ENCODE measurements around the gene TMC4. TPM values are rescaled to one million over a fixed set of nuclear protein-coding genes. Genes with fewer than 3 reads are reported as not detected.
"Not testable (repeated sequence)": the region's sequence is repeated elsewhere in the genome, so short reads cannot be mapped to it uniquely, and the experiment has no call there.

Gene TMC4
- total and polyA plus RNA-seq, 2 experiments from 2014 or later: 0.74 to 3.4 TPM

DNA sequence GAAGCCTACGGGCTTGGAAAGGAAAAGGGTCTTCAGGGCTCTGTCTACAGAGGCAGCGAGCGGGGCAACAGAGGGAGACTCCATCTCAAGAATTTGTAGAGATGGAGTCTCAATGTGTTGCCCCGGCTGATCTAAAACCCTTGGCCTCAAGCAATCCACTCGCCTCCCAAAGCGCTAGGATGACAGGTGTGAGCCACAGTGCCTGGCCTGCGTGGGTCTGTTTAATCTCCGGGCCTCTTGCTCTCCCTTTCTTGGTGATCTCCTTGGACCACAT lies 35.8 kb upstream of the TMC4 start:
- H3K27me3 ChIP-seq: no peaks in the 10 kb centered on the region
- H3K4me3 ChIP-seq: no peak overlapping the region
- H3K9me3 ChIP-seq (ENCODE audit: low read depth): no peaks in the 10 kb centered on the region
- peak overlapping the region; percentile 68 for H3K27ac ChIP-seq
- H3K4me1 ChIP-seq (ENCODE audit: low read depth): peaks cover 40% of the 10 kb centered on the region
- H3K36me3 ChIP-seq: peaks cover 41% of the 10 kb centered on the region
- peak in 1 of 2 donors; percentile 44 for DNase-seq (ENCODE audit: low read depth in 1 of 2, low spot score in 1 of 2)
- TF ChIP-seq, protein P1, sequence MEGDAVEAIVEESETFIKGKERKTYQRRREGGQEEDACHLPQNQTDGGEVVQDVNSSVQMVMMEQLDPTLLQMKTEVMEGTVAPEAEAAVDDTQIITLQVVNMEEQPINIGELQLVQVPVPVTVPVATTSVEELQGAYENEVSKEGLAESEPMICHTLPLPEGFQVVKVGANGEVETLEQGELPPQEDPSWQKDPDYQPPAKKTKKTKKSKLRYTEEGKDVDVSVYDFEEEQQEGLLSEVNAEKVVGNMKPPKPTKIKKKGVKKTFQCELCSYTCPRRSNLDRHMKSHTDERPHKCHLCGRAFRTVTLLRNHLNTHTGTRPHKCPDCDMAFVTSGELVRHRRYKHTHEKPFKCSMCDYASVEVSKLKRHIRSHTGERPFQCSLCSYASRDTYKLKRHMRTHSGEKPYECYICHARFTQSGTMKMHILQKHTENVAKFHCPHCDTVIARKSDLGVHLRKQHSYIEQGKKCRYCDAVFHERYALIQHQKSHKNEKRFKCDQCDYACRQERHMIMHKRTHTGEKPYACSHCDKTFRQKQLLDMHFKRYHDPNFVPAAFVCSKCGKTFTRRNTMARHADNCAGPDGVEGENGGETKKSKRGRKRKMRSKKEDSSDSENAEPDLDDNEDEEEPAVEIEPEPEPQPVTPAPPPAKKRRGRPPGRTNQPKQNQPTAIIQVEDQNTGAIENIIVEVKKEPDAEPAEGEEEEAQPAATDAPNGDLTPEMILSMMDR (IDR thresholded peaks at IDR 0.05; ENCODE audit: low read depth, low read length): no peak

DNA sequence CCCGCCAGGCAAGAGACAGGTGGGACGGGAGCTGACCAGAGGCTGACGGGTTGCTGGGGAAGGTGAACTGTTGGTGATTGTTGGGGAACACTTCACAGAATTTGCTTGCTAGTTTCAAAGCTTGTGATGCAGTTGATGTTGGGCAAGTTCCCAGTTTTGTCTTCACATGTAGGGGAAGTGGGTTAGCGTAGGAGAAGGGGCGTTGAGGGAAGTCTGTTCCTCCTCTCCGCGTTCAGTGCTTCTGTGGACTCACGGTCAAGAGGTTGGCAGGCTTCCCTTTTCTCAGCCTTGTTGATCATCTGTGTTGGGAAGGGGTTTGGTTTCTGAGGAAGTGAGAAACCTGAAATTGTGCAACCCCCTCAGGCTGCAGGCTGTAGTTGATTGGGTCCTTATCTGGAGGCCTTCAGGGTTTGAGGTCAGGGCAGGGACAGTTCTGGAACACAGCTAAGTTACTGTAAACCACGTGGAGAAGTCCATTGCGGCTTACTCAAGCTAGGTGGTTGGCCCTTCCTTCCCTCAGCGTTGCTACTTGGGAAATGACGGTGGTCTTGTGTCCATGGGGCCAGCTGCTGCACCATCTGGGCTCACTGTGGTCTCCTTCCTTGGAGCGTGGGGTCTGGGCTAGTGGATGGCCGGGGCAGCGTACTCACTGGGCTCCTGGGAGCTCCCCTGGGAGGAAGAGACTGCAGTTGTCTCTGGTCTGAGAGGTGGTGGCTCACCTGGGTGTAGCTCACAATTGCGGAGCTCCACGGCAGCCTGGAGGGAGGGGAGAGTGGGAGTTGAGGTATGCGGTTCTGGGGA lies 35.2 kb upstream of the TMC4 start:
- Histone ChIP-seq H3K4me3 (no peak overlapping the region), H3K27ac (peak overlapping the region; percentile 68), H3K9me3 (ENCODE audit: low read depth) (no peaks in the 10 kb centered on the region), H3K27me3 (no peaks in the 10 kb centered on the region), H3K36me3 (peaks cover 46% of the 10 kb centered on the region), H3K4me1 (ENCODE audit: low read depth) (peaks cover 40% of the 10 kb centered on the region)
- DNase-seq (ENCODE audit: low read depth in 1 of 2, low spot score in 1 of 2): peak in 1 of 2 donors; percentile 100
- TF ChIP-seq, protein P1 (IDR thresholded peaks at IDR 0.05; ENCODE audit: low read depth, low read length): no peak

DNA sequence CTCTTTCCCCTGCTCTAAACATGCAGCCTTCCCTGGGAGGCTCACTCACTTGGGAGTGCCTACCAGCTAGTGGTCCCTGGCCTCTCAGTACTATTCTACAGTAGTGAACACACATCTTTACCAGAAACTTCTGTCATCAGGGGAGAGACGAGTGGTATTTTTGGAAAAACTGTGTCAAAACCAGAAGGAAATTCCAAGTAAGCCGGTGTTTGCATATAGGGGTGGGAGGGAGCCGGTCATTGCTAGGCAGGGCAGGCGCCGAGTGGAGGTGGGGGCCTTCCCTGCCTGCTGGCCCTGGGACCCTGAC lies 34.7 kb upstream of the TMC4 start:
- DNase-seq (ENCODE audit: low read depth in 1 of 2, low spot score in 1 of 2): no peak
- H3K9me3 ChIP-seq (ENCODE audit: low read depth): no peaks in the 10 kb centered on the region
- peaks cover 52% of the 10 kb centered on the region for H3K36me3 ChIP-seq
- H3K4me3 ChIP-seq: no peak overlapping the region
- H3K27me3 ChIP-seq: no peaks in the 10 kb centered on the region
- H3K27ac ChIP-seq: peak overlapping the region; percentile 68
- peaks cover 40% of the 10 kb centered on the region for H3K4me1 ChIP-seq (ENCODE audit: low read depth)
- TF ChIP-seq, protein P1 (IDR thresholded peaks at IDR 0.05; ENCODE audit: low read depth, low read length): no peak

DNA sequence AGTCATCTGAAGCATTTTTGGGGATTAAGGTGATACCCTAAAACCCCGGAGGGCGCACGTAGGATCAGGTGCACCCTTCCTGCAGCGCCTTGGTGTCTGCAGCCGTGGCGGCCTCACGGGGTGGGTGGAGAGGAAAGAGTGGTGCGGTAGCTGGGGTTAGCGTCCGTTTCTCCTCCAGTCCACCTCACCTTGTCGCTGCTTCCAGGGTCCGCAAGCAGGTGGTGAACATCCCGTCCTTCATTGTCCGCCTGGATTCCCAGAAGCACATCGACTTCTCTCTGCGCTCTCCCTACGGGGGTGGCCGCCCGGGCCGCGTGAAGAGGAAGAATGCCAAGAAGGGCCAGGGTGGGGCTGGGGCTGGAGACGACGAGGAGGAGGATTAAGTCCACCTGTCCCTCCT lies 34.2 kb upstream of the TMC4 start:
- H3K36me3 ChIP-seq: peaks cover 56% of the 10 kb centered on the region
- H3K27me3 ChIP-seq; H3K4me3 ChIP-seq; DNase-seq (ENCODE audit: low read depth in 1 of 2, low spot score in 1 of 2); H3K9me3 ChIP-seq (ENCODE audit: low read depth): not testable (repeated sequence)
- peaks cover 44% of the 10 kb centered on the region for H3K4me1 ChIP-seq (ENCODE audit: low read depth)
- peak overlapping the region; percentile 23 for H3K27ac ChIP-seq

DNA sequence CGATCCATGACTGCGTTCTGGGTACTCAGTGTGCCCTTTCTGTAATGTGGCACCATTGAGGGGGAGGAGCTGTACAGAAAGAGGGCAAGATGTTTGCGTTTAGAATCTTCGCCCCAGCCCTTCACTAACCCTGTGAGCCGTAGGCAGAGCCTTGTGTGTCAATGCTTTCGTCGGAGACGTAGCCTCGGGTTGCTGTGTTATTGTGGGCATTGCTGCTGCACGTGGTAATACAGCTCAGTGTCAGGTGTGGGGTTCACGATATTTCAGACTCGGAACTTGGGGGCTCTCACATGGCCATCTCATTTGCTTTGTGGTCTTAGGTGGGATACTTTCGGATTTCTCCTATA lies 33.8 kb upstream of the TMC4 start:
- no peaks in the 10 kb centered on the region for H3K9me3 ChIP-seq (ENCODE audit: low read depth)
- TF ChIP-seq, protein P1 (IDR thresholded peaks at IDR 0.05; ENCODE audit: low read depth, low read length): no peak
- H3K4me3 ChIP-seq: no peak overlapping the region
- DNase-seq (ENCODE audit: low read depth in 1 of 2, low spot score in 1 of 2): no peak
- peak overlapping the region; percentile 23 for H3K27ac ChIP-seq
- peaks cover 48% of the 10 kb centered on the region for H3K4me1 ChIP-seq (ENCODE audit: low read depth)
- H3K27me3 ChIP-seq: no peaks in the 10 kb centered on the region
- H3K36me3 ChIP-seq: peaks cover 60% of the 10 kb centered on the region

DNA sequence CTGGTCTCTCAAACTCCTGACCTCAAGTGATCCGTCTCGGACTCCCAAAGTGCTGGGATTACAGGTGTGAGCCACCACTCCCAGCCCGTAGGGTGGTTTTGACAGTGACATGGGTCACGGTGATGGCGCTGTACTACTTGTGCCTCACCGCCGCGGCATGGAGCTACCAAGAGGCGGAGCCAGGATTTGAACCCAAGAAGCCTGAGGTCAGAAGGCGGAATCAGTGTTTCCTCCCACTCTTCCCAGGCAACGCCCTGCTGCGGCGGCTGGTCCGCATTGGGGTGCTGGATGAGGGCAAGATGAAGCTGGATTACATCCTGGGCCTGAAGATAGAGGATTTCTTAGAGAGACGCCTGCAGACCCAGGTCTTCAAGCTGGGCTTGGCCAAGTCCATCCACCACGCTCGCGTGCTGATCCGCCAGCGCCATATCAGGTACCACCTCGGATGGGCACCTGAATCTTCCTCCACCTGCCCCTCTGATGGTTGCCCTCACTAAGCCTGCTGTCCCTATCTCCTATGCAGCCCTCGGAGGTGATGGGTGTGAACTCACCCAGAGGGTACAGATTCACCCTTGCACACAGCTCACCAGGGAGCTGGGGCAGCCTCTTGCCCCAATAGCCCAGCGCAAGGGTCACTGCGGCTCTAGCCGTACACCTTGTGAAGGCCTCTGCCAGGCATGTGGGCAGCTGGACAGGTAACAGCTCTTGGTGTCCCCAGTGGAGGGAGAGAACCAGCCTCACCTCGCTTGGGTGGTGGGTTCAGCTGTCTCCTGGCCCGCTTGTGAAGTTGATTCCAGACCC lies 33.3 kb upstream of the TMC4 start:
- no peaks in the 10 kb centered on the region for H3K27me3 ChIP-seq
- no peak overlapping the region for H3K4me3 ChIP-seq
- peaks cover 63% of the 10 kb centered on the region for H3K36me3 ChIP-seq
- peaks cover 51% of the 10 kb centered on the region for H3K4me1 ChIP-seq (ENCODE audit: low read depth)
- no peak overlapping the region for H3K27ac ChIP-seq
- TF ChIP-seq, protein P1 (IDR thresholded peaks at IDR 0.05; ENCODE audit: low read depth, low read length): no peak
- no peaks in the 10 kb centered on the region for H3K9me3 ChIP-seq (ENCODE audit: low read depth)
- DNase-seq (ENCODE audit: low read depth in 1 of 2, low spot score in 1 of 2): no peak
